ENCODE results near the gene TRMT61A.

Gene TRMT61A

DNA sequence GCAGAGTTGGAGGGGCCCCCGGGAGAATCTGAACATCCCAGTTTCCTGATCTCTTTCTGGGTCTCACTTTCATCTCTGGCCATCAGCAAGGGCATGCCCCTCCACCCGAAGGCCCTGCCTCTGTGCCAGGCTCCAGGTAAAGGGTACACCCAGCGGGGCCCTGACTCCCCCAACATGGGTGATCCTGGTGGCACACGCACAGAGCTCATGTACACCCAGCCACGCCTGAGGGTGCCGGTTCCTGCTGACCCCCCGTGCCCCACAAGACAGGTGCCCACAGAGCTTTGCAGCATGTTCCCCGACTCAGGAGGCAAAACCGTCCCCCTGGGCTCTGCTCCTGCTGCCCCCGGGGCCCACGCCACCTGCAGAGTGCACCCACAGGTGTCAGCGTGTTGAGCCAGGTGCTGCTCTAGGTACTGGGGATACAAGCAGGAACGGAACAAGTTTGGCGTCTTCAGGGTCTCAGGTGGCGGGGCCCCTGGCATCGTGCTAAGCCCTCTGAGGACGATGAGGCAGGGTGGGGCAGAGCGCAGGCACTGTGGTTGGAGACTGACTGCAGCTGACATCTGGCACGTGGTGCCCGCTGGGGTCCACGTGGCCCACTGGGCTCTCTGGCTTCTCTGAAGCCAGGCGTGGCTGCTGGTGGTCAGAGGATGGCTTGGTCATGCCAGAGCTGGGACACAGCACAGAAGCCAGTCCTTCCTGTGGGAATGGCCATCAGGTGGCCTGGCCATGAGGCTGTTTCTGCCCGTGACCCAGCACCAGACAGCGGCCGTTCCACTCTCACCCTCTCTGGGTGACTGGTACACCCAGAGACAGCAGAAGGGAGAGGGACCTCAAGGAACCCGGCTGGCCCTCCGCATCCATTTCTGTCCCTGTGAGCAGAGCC, 19.7 kb downstream of the TRMT61A start:
- DNase-seq = no peak

DNA sequence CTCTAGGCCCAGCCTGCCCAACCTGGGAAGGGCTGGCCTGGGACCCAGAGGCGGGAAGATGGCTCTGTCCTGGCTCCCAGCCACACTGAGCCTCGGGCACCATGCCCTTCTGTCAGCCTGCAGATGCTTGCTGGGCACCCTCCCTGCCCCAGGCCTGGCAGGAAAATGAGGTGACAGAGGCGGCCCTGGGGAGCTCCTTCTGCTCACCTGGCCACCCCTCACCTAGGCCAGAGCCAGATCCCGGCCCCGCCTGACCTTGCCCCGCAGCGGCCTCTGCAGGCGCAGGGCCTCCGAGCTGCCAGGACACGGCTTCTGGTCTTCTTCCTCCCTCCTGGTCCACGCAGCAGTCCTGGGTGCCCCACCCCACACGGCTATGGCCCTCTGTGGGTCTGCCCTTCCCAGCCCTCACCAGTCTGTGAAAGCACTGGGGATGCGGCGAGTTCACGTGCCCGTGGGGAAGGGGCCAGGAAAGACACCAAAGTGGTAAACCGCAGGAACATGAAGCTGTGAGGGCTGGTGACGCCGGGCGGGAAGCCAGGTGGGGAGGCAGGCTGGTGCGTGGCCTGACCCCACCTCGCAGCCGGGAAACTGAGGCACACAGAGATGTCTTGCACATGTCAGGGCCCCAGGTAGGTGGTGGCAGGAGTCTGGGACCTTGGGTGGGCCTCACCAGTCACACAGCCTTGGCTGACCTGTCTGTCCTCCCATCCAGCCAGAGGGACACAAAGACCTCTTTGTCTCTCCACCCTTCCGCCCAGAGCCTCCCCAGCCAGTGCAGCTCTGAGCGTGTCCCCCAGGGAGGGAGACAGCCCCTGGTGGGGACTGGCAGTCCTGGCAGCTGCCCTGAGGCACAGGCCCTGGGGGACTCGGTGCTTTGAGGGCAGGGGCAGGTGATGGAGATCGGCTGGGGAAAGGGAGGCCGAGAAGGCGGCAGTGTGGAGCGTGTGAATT, 20.6 kb downstream of the TRMT61A start:
- DNase-seq = peak; percentile 83 to 90

DNA sequence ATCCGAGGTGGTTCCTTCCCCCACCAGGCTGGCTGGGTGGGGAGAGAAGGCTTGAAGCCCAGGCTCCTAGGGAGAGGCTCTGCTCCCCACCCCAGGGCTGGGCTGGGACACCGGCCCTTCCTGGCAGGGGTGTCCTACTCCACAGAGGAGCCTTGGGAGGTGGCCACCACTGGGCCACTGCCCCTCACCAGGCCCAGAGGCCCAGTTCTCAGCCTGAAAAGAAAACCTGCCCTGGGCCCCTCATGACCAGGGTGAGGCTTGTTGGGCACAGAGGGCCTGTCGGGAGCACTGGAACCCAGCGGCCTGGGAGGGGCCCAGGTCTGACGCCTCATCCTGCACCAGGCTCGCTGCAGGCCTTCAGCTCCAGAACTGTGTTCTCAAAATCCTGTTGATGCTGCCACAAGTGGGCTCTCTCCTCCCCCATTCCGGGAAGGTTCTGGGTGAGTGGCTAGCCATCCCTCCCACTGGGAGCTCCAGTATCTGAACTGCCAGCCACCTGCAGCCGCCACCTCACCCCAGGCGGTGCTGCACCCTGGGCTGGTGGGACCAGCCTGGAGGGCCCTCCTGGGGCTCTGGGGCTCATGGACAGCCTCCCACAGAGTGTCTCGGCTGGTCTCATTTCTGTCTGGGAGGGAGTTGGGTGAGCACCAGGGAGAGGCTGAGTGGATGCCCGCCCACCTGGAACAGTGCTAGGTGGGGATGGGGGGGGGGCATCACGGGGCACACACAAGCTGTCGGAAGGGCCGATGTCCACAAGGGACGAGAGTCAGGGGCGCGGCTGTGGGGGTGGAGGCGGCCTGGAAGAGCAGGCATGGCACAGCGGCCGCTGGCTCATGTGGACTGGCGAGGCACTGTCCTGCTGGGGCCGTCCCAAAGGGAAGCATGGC, 21.7 kb downstream of the TRMT61A start:
- peak; percentile 15 to 74 for DNase-seq

DNA sequence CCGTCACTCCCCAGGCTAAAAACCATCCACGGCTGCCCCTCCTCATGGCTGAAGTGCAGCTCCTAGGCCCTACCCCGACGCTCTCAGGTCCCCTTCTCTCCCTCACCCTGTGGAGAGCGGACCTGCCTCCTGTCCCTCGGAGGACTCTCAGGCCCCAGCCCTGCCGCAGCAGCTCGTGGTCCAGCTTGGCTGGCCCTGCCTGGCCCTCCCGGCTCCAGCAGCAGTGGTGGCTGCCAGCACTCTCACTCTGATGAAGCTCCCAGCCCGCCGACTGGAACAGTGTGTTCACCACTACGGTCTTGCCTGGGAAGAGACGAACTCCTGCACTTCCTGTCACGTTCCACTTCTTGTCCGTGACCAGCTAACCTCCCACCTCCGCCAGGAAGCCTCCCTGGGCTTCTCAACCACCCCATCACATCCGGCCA, 22.4 kb downstream of the TRMT61A start:
- DNase-seq = no peak

DNA sequence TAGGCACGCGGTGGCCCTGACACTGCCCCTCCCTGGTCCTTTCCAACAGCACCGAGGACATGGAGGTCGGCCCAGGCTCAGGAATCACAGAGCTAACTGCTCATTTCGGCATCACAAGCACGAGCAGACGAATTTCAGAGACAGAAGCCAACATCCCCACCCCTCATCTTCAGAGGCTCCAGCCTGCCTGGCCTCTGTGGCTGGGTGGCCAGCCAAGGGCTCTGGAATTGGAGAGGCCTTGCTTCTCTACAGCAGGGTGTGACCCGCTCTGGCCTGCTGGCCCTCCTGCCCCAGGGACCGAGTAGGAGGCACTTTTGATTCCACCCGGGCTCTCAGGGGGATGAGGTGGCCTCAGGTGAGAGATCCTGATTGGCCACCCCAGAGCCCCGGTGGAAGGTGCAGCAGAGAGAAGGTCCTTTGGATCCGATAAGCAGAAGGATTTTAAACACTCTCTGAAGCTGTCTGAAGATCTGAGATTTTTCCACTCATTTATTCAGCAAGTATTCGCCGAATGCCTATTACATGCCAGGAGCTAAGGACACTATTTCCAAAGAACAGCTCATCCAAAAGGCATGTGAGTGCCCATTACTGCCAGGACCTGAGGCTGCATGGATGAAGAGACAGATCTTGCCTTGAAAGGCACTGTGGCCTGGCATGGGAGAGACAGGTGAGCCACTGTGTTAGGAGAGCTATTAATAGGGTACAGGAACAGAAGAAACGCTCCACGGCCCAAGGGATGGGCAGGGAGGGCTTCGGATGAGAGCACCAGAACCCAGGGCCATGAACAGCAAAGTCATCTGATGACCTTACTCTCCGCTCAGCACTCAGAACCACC, 23.2 kb downstream of the TRMT61A start:
- no peak for DNase-seq

DNA sequence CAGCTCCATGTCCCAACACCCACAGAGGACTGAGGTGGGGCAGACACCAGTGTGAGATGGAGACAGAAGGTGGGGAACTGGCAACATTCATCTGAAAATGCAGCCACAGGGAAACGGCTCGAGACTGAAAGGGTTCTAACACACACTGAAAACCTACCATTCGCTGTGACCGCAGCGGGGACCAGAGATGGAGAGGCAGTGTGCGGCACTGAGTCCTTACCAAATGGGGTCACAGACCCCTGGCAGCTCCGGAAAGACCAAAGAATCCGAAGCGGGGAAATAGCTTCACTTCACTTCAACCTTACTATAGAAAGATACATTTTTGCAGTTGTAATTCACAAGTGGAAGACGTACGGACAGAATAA, 23.8 kb downstream of the TRMT61A start:
- no peak for DNase-seq

DNA sequence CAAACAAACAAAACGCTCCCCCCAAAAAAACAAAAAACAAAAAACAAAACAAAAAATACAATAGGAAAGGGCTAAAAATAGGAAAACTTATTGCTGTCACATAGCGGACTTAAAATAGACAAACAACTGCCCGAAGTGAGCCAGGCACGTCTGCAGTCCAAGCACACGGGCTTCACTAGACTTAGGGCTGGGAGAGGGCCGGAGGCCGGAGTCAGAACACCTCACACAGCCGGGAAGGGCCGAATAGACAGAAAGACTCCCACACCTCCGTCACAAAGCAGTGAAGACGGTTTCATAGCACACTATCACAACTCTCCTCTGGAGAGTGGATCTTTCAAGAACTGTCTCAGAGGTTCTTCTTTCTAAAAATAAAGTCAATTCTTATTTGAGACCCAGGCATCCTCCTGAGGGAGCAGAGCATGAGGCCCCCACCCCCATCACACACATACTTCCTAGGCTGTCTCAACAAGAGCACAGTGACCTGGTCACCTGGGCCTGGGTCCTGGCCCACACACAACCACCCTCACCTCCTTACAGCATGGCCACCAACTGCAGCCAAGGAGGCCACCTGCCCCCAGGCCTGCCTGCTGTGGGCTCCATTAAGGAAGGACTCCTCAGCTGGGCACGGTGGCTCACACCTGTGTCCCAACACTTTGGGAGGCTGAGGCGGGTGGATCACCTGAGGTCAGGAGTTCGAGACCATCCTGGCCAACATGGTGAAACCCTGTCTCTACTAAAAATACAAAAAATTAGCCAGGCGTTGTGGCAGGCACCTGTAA, 26.8 kb downstream of the TRMT61A start:
- no peak for DNase-seq

DNA sequence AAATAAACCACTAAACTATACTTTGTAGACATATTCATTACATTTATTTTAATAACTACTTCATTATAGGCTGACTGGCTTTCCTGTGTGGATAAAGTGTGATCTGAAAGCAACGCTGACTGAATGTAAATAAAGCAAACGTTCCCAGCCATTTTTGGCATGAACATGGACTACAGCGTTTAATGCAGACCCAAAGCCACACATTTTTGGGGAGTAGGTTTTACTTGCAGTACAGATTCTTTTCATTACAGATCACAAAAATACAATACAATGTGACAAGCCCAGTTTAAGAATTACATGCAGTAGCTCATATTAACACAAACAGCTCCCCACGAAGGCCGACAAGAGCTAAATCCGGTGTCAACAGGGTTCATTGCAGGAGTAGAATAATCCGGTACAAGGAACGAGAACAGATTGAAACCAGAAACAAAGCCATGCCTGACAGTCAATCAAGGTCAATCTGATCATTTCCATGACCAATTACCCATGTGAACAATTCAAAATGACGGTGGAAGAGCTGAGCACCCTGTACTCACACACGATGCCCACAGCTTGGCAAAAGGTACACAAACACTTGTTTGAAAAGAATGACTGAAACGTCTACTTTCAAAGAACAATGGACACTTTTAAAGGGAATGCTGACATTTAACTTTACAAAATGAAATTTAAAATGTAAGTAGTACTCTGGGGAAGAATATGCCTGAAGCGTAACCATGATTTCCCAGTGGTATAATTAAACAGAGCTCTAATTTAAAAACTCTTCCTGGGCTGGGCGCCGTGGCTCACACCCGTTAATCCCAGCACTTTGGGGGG, 28.2 kb downstream of the TRMT61A start:
- DNase-seq = no peak

DNA sequence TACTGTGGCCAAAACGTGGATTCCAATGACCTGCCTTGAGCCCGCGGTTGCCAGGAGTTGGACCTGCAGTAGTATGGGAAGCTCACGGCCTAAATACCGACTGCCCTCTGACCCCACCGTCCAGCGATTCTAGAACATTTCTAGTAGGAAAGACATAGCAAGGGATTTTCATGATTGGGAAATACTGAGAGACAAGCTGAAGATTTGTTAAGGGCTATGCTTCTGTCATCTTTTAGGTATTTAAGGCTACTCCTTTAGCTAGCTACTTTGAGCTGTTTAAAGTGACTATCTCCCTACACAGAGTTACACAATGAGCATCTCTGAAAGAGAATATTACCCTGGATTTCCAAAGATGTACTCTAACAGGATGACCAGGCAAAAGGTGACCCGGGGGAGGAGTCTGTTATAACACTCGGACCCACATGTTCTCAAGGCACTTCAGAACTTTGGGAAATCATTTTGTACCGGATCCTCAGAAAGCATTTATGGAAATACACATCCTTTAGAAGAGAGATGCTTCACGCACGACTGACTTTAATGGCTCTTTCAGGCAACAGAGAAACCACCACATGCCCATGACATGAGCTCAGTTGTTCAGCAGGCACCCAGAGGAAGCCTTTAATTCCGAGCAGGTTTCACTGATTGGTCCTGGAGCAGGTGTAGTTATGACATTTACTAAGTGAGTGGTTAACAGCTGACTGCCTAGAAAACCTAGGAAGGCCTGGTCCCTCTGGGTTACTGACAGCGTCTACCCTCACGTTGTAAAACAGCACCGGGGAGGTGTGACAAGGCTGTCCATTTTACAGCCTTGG, 29.3 kb downstream of the TRMT61A start:
- DNase-seq = peak; percentile 75 to 81

DNA sequence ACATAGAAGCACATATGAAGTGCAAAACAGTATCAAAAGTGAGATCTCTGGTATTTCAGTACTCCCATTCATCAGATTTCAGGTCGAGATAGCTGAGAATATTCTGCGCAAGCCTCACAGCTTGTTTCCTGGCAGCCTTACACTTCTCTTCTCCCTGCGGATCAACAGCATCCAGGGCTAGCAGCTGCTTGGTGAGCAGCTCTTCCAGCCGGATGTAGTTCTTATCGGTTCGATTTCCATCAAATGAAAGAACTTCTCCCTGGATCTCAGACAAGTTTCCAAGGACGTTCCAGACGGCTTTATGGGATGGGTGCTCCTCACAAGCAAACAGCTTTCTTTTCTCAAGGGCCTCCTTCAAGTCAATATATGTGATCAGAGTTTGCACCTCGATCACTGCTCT, 30.8 kb downstream of the TRMT61A start:
- no peak for DNase-seq

DNA sequence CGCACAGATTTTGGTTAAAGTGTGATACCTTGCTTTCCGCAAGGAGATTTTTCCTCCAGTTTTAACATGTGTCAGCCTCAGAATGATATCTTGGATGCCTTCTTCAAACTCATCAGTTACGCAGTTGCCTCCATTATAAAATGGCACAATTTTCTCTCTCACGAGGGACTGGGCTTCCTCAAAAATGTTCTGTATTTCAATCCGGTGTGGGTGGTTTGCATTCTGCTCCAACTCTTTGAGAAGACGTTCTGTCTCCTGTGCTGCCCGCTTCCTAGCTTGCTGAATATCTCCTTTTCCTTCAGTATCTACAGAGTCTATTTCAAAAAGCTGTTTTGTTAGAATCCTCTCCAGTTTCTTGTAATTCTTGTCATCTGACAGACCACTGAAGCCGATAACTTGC, 31.7 kb downstream of the TRMT61A start:
- no peak for DNase-seq

DNA sequence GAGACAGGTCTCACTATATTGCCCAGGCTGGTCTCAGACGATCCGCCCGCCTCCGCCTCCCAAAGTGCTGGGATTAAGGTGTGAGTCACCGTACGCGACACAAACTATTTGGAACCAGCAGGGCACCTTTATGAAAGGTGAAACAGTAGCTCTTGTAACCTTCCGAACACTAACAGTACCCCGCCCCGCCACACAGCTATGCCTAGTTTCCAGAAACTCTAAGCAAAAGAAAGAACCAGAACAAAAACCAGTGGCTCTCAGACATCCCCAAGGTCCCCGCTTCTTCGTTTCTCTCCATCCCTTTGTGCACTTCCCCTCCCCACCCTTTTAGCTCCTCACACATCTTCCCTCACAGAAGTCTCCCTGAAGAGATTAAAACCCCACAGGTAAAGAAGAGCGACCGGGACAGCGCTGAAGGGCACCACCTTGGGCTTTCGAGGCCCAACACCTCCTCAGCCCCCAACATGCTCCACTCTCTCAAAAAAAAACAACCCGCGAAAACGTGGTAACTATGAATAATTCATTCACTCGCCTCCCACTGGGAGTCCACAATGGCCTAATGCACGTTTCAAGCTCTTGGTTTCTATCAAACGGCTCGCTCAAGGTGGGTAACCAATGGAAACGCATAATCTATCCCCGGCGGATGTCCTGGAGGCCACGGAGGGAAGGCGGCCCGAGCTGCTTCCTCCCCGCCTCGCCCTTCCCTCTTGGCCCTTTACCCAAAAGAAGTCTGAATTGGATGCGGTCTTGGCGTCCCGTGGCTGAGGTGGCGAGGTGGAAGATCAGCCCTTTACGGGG, 32.6 kb downstream of the TRMT61A start:
- DNase-seq = peak in 1 of 2 experiments; percentile 29

DNA sequence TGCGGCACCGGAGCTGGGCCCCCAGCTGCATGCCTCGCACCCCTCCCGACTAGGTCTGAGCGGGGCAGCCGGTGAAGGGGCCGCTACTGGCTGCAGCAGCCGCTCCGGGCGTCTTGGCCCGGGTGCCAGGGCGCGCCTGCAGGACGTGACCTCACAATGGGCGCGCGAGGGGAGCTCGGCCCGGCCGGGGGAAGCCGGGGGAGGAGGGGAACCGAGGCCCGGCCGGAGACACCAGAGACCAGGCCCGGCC, 33.1 kb downstream of the TRMT61A start:
- no peak for DNase-seq

DNA sequence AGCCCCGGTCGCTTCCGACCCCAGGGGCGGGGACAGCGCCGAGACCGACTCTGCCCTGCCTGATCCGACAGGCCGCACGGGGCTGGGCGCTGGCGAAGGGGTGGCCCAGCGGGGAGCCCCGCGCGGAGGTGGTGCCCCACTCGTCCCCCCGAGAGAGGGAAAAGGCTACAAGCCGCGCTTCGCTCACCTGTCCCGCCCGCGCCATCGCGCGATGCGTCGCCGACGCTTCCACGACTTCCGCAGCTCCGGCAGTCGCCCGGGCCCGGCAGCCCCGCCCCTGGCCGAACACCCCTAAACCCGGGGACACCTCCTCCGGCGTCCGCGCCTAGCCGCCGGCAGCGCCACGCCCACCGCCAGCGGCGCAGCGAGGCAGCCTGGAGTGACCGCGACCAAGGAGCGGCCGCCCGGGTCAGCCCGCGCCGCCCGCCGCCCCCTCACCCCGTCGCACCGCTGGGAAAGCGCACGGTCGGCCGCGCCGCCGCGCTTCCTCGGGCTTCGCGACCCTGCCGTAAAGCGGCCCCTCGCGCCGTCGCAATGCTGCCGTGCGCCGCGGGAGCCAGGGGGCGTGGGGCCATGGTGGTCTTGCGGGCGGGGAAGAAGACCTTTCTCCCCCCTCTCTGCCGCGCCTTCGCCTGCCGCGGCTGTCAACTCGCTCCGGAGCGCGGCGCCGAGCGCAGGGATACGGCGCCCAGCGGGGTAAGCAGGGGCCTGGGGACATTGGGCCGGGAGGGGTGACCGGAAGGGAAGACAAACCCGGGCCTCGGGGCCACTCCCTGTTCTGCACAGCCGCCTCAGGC, 33.6 kb downstream of the TRMT61A start, which contains the start of the genes BAG5 and COA8:
BAG5 (minus strand) TSS at position 229 of the 797 bp plus-strand sequence. CDS start 1,493 bp downstream, outside the sequence.
COA8 (plus strand) TSS at position 532 of the 797 bp plus-strand sequence; CDS start at position 574, 42 bp downstream.
- peak; percentile 56 to 98 for DNase-seq

DNA sequence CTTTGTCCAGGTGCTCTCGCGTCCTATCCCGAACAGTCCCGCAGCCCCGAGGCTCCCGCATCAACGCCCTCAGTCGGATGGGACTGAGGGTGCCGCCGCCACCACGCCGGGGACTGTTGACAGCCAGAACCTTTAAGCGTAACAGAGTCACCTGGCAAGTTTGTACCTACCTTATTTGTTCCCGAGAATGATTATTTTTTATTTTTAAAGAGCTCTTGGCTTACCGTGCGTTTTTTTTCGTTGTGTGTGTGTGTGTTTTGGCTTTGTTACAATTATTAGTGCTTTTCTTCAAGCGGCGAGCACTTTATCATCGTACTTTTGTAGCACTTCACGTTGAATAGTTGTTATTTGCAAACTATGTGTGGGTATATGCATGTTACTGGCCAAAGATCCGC, 34.2 kb downstream of the TRMT61A start:
- DNase-seq = no peak

DNA sequence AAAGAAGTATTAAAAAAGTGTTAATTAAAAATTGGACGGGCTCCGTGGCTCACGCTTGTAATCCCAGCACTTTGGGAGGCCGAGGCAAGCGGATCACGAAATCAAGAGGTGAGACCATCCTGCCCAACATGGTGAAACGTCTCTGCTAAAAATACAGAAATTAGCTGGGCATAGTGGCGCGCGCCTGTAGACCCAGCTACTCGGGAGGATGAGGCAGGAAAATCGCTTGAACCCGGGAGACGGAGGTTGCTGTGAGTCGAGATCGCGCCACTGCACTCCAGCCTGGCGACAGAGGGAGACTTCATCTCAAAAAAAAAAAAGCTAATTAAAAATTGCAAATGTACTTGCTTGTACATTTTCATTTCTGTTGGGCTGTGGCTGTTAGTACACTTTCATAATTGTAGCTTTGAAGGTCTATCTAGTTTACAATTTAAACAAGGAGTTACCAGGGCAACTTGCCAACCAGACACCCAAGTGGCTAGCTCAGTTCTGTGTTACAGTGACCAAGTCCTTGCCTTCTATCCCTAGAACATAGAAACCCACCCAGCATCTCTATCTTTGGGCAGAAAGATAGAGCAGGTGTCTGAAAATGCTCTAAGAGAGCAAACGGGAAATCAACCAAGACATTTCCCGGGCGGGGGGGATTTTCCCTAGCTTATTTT, 35.0 kb downstream of the TRMT61A start:
- DNase-seq = no peak

DNA sequence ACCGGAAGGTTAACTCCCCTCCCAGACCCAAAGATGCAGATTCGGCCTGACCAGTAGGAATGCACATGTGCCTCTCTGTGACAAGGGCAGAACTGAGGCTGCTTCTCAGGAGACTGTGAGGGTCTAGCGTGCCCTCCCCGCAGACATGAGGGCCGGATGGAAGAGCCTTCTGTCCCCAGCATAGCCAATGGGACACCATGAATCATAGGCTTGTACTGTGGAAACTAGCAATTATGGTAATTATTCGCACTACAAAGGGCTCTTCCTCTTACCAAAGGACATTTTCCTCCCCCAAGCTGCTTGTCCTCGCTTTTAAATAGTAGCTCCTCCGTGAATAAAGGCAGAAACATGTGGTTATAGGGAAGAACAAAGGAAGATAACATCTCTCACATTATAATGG, 40.0 kb downstream of the TRMT61A start:
- no peak for DNase-seq

Data from NCI-H526 (cell line).